Measurements from ENCODE around the gene TUBB4A.

- TF ChIP-seq EZH2 (IDR thresholded peaks at IDR 0.05), result peak; percentile 80
- TF ChIP-seq, protein P1, sequence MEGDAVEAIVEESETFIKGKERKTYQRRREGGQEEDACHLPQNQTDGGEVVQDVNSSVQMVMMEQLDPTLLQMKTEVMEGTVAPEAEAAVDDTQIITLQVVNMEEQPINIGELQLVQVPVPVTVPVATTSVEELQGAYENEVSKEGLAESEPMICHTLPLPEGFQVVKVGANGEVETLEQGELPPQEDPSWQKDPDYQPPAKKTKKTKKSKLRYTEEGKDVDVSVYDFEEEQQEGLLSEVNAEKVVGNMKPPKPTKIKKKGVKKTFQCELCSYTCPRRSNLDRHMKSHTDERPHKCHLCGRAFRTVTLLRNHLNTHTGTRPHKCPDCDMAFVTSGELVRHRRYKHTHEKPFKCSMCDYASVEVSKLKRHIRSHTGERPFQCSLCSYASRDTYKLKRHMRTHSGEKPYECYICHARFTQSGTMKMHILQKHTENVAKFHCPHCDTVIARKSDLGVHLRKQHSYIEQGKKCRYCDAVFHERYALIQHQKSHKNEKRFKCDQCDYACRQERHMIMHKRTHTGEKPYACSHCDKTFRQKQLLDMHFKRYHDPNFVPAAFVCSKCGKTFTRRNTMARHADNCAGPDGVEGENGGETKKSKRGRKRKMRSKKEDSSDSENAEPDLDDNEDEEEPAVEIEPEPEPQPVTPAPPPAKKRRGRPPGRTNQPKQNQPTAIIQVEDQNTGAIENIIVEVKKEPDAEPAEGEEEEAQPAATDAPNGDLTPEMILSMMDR (IDR thresholded peaks at IDR 0.05), result no peak
These were observed 37.8 kb downstream of the TUBB4A start, which contains the start of gene CRB3 for GRCh38 chr19:6464070-6464873.
